ENCODE measurements around the gene ZBTB25. TPM values are rescaled to one million over a fixed set of nuclear protein-coding genes. Genes with fewer than 3 reads are reported as not detected.

ZBTB25 gene
- total RNA-seq, 1 donor from 2014 or later, result 13.1 TPM

- Histone ChIP-seq H3K9me3 (no peaks in the 10 kb centered on the region), H3K36me3 (peaks cover 63% of the 10 kb centered on the region), H3K4me3 (no peak overlapping the region), H3K27me3 (no peaks in the 10 kb centered on the region), H3K27ac (no peak overlapping the region), H3K4me1 (no peaks in the 10 kb centered on the region)
- TF ChIP-seq CTCF (IDR thresholded peaks at IDR 0.05), result no peak
- DNase-seq (no peak), ATAC-seq (no peak)
- intact Hi-C loops (cut with DNase I), result no loop called here
These were observed 87.2 kb downstream of the ZBTB25 start for GRCh38 chr14:64416348-64416932.

DNA sequence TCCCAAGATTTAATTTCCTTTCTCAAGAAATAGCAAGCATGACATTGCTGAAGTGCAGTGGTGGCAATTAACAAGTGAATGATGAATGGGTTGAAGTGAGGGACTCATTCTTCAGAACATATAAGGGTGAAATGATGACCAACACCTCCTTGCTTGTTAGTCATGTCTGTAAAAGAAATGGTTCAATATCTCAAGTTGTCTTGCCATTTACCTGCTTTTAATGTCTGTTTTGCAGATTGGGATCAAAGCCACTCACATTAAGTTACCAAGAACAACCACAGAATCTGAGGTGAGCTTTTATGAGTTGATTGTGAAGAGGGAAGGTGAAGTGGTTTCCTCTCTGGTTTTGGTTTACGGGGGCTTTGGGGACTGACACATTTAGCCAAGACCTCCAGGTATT, 91.4 kb downstream of the ZBTB25 start:
- peaks cover 35% of the 10 kb centered on the region for H3K36me3 ChIP-seq
- no peak overlapping the region for H3K4me3 ChIP-seq
- no peak overlapping the region for H3K27ac ChIP-seq
- DNase-seq (no peak), ATAC-seq (no peak)
- TF ChIP-seq CTCF (IDR thresholded peaks at IDR 0.05), result no peak
- H3K9me3 ChIP-seq, result no peaks in the 10 kb centered on the region
- no peaks in the 10 kb centered on the region for H3K27me3 ChIP-seq
- no peaks in the 10 kb centered on the region for H3K4me1 ChIP-seq
- intact Hi-C loops (cut with DNase I), result no loop called here

DNA sequence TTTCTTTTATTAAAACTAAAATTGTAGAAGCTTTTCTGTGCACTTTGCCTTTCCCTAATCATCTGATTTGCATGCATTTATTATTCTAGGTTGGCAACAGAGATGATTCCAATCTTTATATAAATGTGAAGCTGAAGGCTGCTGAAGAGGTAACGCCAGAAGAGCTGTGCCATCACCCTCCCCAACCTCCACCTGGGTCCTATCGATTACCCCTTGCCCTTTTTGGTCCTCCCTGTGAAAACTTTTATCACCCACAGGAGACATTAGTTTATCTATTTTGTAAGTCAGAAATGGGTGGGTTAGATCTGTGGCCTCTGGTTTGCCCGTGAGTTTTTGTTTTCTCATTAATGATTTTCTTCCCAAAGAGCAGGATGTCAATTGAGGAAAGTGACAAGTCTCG, 92.6 kb downstream of the ZBTB25 start:
- no peak for TF ChIP-seq CTCF (IDR thresholded peaks at IDR 0.05)
- Histone ChIP-seq H3K36me3 (peaks cover 24% of the 10 kb centered on the region), H3K4me3 (no peak overlapping the region), H3K4me1 (no peaks in the 10 kb centered on the region), H3K27ac (no peak overlapping the region), H3K27me3 (no peaks in the 10 kb centered on the region), H3K9me3 (no peaks in the 10 kb centered on the region)
- DNase-seq (no peak), ATAC-seq (no peak)
- intact Hi-C loops (cut with DNase I), result no loop called here

GRCh38 chr14:64410084-64410774, 93.4 kb downstream of the ZBTB25 start:
- intact Hi-C loops (cut with DNase I), result no loop called here
- no peak overlapping the region for H3K4me3 ChIP-seq
- no peak overlapping the region for H3K27ac ChIP-seq
- DNase-seq (no peak), ATAC-seq (peak; percentile 55)
- H3K27me3 ChIP-seq, result no peaks in the 10 kb centered on the region
- no peak for TF ChIP-seq CTCF (IDR thresholded peaks at IDR 0.05)
- no peaks in the 10 kb centered on the region for H3K9me3 ChIP-seq
- peaks cover 17% of the 10 kb centered on the region for H3K36me3 ChIP-seq
- no peaks in the 10 kb centered on the region for H3K4me1 ChIP-seq

DNA sequence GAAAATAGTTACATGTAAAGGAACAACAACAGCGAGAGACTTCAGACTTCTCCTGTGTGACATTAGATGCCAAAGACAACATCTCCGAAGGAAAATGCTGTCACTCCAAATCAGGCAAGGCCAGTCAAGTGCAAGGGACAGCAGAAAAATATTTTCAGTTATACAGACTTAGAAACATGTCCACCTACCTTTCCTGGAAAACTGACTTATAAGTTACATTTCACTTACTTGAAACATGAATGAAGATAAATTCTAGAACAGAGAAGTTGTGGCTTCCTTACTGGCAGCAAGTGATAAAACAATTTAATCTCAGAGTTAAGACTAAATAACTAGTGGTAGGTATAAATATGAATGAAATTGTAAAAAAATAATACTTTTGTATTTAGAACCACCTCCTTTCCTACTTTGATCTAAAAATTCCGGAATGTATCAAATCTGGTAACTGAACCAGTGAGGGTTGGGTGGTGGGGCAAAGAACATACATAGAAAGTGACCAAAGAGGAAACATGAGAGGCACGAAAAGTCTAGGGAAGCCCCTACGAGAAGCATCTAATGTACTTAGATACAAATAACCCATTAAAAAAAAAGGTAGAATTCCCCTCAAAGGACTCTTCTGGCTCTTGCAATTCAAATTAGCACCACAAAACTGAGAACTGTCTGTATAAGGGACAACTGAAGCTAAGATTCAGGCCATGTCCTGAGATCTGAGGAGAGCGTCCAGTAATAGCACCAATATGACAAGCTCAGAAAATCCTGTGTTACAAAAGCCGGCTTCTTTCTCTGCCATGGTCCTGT, 94.3 kb downstream of the ZBTB25 start:
- ATAC-seq (no peak), DNase-seq (no peak)
- H3K4me1 ChIP-seq, result no peaks in the 10 kb centered on the region
- H3K27ac ChIP-seq, result no peak overlapping the region
- peaks cover 13% of the 10 kb centered on the region for H3K36me3 ChIP-seq
- H3K9me3 ChIP-seq, result no peaks in the 10 kb centered on the region
- H3K4me3 ChIP-seq, result no peak overlapping the region
- intact Hi-C loops (cut with DNase I), result no loop called here
- no peaks in the 10 kb centered on the region for H3K27me3 ChIP-seq
- TF ChIP-seq CTCF (IDR thresholded peaks at IDR 0.05), result no peak

Measured in upper lobe of right lung (tissue), 1 donor.